IMR-90 (cell line): ENCODE results near the gene MICALL2. TPM values are rescaled to one million over a fixed set of nuclear protein-coding genes. Genes with fewer than 3 reads are reported as not detected.

Source experiments
- ATAC-seq: fragments of 200-7000 bp; cut with Tn5 transposase; 2 replicates; pipeline ENCODE4 v1.9.1; 2020; ENCODE audit warnings: low read depth, mild to moderate bottlenecking, moderate library complexity
- BruUV-seq: library from RNA; stranded (reverse); fragments of 400-500 nt; replicated peaks from 2 replicates; lab custom pipeline; 2021; lab: Mats Ljungman, UMichigan
- CTCF ChIA-PET: fragments of 300-600 bp; formaldehyde crosslinking; extraction: SDS; loops from one replicate; lab custom pipeline; 2021; ENCODE audit warnings: antibody characterized with exemption; lab: Yijun Ruan, JAX
- POLR2A ChIA-PET: fragments of 300-600 bp; sonication (Branson Sonifier 250); formaldehyde crosslinking; loops from one replicate; lab custom pipeline; 2022; ENCODE audit warnings: antibody characterized with exemption; ENCODE audit not compliant: unreplicated experiment; lab: Charles Lee
- DNase-seq: peaks from one replicate; pipeline ENCODE4 v3.0.0; 2013
- H2AFZ ChIP-seq: replicated peaks from 2 replicates; pipeline ENCODE3; 2013; ENCODE audit warnings: low read length, mild to moderate bottlenecking; ENCODE audit not compliant: poor library complexity
- H2AK5ac ChIP-seq: 2 replicates; pipeline ENCODE4 v1.6.1; 2013; ENCODE audit warnings: low read depth, low read length, inconsistent platforms
- H2AK9ac ChIP-seq: replicated peaks from 2 replicates; pipeline ENCODE3; 2013; ENCODE audit warnings: mild to moderate bottlenecking, low read depth, low read length, moderate library complexity; ENCODE audit not compliant: poor library complexity
- H2BK120ac ChIP-seq: 2 replicates; pipeline ENCODE4 v1.6.1; 2013; ENCODE audit warnings: low read depth, low read length, inconsistent platforms
- H2BK15ac ChIP-seq: 3 replicates; pipeline ENCODE4 v1.6.1; 2013; ENCODE audit warnings: low read depth, low read length, inconsistent platforms
- H2BK20ac ChIP-seq: 2 replicates; pipeline ENCODE4 v1.6.1; 2013; ENCODE audit warnings: low read depth, mild to moderate bottlenecking, inconsistent platforms, low read length, moderate library complexity
- H2BK5ac ChIP-seq: 2 replicates; pipeline ENCODE4 v1.6.1; 2013; ENCODE audit warnings: mild to moderate bottlenecking, low read depth, low read length, inconsistent platforms; ENCODE audit not compliant: poor library complexity, severe bottlenecking
- H3K14ac ChIP-seq: replicated peaks from 2 replicates; pipeline ENCODE4 v1.6.1; 2013; ENCODE audit warnings: low read depth, low read length, inconsistent platforms
- H3K18ac ChIP-seq: 2 replicates; pipeline ENCODE4 v1.6.1; 2013; ENCODE audit warnings: low read depth, low read length, control low read depth
- H3K23ac ChIP-seq: 2 replicates; pipeline ENCODE4 v1.6.1; 2013; ENCODE audit warnings: low read depth, low read length, inconsistent platforms
- H3K27ac ChIP-seq: 2 replicates; pipeline ENCODE4 v1.5.1; 2013; ENCODE audit warnings: mild to moderate bottlenecking, control low read depth, low read length; ENCODE audit not compliant: insufficient read depth
- H3K27me3 ChIP-seq: 2 replicates; pipeline ENCODE4 v1.6.1; 2013; ENCODE audit warnings: low read length; ENCODE audit not compliant: control insufficient read depth, insufficient read depth
- H3K36me3 ChIP-seq: 2 replicates; pipeline ENCODE4 v1.6.1; 2013; ENCODE audit warnings: low read length, mixed read lengths; ENCODE audit not compliant: control insufficient read depth, insufficient read depth
- H3K4ac ChIP-seq: 2 replicates; pipeline ENCODE4 v1.6.1; 2013; ENCODE audit warnings: low read depth, low read length, inconsistent platforms
- H3K4me1 ChIP-seq: 2 replicates; pipeline ENCODE4 v1.6.1; 2013; ENCODE audit warnings: low read length, mixed read lengths; ENCODE audit not compliant: control insufficient read depth, insufficient read depth
- H3K4me2 ChIP-seq: 2 replicates; pipeline ENCODE4 v1.6.1; 2013; ENCODE audit warnings: low read depth, mild to moderate bottlenecking, control low read depth, low read length, moderate library complexity
- H3K4me3 ChIP-seq: 2 replicates; pipeline ENCODE4 v1.5.1; 2013; ENCODE audit warnings: low read depth, mild to moderate bottlenecking, control low read depth, low read length, moderate library complexity; ENCODE audit not compliant: insufficient read depth
- H3K56ac ChIP-seq: 2 replicates; pipeline ENCODE4 v1.6.1; 2013; ENCODE audit warnings: low read length, inconsistent platforms; ENCODE audit not compliant: insufficient read depth; ENCODE audit errors: extremely low read depth
- H3K79me1 ChIP-seq, 2 experiments: 2 replicates each; pipeline ENCODE4 v1.6.1; 2013; ENCODE audit warnings: low read length in 2 of 2, inconsistent platforms in 1 of 2, low read depth in 1 of 2
- H3K9ac ChIP-seq: 2 replicates; pipeline ENCODE4 v1.6.1; 2013; ENCODE audit warnings: low read depth, low read length, control low read depth
- H3K9me1 ChIP-seq: 2 replicates; pipeline ENCODE4 v1.6.1; 2013; ENCODE audit warnings: low read length, inconsistent platforms; ENCODE audit not compliant: insufficient read depth
- H3K9me3 ChIP-seq: 2 replicates; pipeline ENCODE4 v1.6.1; 2013; ENCODE audit warnings: low read length; ENCODE audit not compliant: control insufficient read depth, insufficient read depth
- H4K20me1 ChIP-seq: 2 replicates; pipeline ENCODE4 v1.6.1; 2013; ENCODE audit warnings: low read length, inconsistent platforms; ENCODE audit not compliant: insufficient read depth
- H4K5ac ChIP-seq: 2 replicates; pipeline ENCODE4 v1.6.1; 2013; ENCODE audit warnings: mild to moderate bottlenecking, low read depth, low read length, control low read depth
- H4K8ac ChIP-seq, 2 experiments: 2 replicates each; pipeline ENCODE4 v1.6.1; 2013; ENCODE audit warnings: low read depth in 2 of 2, low read length in 2 of 2, control low read depth in 1 of 2, inconsistent platforms in 1 of 2
- H4K91ac ChIP-seq: 2 replicates; pipeline ENCODE4 v1.6.1; 2013; ENCODE audit warnings: low read depth, low read length, inconsistent platforms; ENCODE audit not compliant: insufficient read depth
- BHLHE40 ChIP-seq: fragments of 150-350 bp; IDR thresholded peaks from 2 replicates; pipeline ENCODE4 v1.6.1; 2016; ENCODE audit warnings: mild to moderate bottlenecking, low read depth, low read length
- CHD1 ChIP-seq: IDR thresholded peaks from 2 replicates; pipeline ENCODE4 v1.6.1; 2012; ENCODE audit warnings: low read depth, low read length, improper control_type of control experiment
- CTCF ChIP-seq: conservative IDR thresholded peaks from 2 replicates; pipeline ENCODE4 v1.5.1; 2012; ENCODE audit warnings: mild to moderate bottlenecking, low read depth, low read length, improper control_type of control experiment
- MAZ ChIP-seq: IDR thresholded peaks from 2 replicates; pipeline ENCODE4 v1.6.1; 2012; ENCODE audit warnings: low read depth, mild to moderate bottlenecking, low read length, improper control_type of control experiment, moderate library complexity, borderline replicate concordance
- RAD21 ChIP-seq: IDR thresholded peaks from 2 replicates; pipeline ENCODE4 v1.6.1; 2012; ENCODE audit warnings: low read length, improper control_type of control experiment
- RFX5 ChIP-seq: IDR thresholded peaks from 2 replicates; pipeline ENCODE4 v1.8.0; 2012; ENCODE audit warnings: low read depth, mild to moderate bottlenecking, low read length, moderate library complexity
- SMC3 ChIP-seq: fragments of 150-350 bp; IDR thresholded peaks from 2 replicates; pipeline ENCODE4 v1.6.1; 2016; ENCODE audit warnings: low read depth, mild to moderate bottlenecking, antibody characterized with exemption, low read length, moderate library complexity
- WGBS, 2 experiments: methylation state at CpG; one replicate each; pipeline versions ENCODE4 v1.1.5 to v1.1.7; 2013; ENCODE audit warnings: missing lambda C conversion rate in 2 of 2; ENCODE audit not compliant: insufficient read length in 1 of 2; ENCODE audit errors: extremely low coverage in 2 of 2; 5-methylcytosine and 5-hydroxymethylcytosine counted together
- dilution Hi-C: fragments of 300-500 bp; cut with HindIII; formaldehyde crosslinking; loops from one replicate; pipeline ENCODE4 v1.14.3; 2018; ENCODE audit warnings: low sequenced_read_pairs; ENCODE audit not compliant: unreplicated experiment
- in situ Hi-C: fragments of 300-500 bp; cut with MboI; formaldehyde crosslinking; loops from 3 replicates; pipeline ENCODE4 v1.14.3; 2019; ENCODE audit warnings: low sequenced_read_pairs, inconsistent platforms, mixed read lengths
- intact Hi-C: fragments of 100-400 bp; cut with micrococcal nuclease; formaldehyde crosslinking; loops from 2 replicates; pipeline ENCODE4 v1.10.0; 2022
- polyA plus RNA-seq, 3 experiments: library from polyadenylated mRNA; depleted of rRNA; stranded (reverse); fragments of >200 nt; gene quantifications; 2 replicates each; pipeline ENCODE4 v1.2.3, GENCODE V29; 2012; ENCODE audit warnings: low replicate concordance in 1 of 3
- total RNA-seq: library from RNA; depleted of rRNA; stranded (reverse); fragments of >200 nt; gene quantifications from 2 replicates; pipeline ENCODE4 v1.2.3, GENCODE V29; 2012
- TF ChIP-seq, protein P1 (sequence below): fragments of 150-350 bp; IDR thresholded peaks from 2 replicates; pipeline ENCODE4 v1.6.1; 2017; ENCODE audit warnings: mild to moderate bottlenecking, antibody characterized with exemption, low read length, low read depth

MICALL2 gene
- total and polyA plus RNA-seq, 2 of the 4 experiments (the other 2 are of a cell fraction): 6.6 to 34.1 TPM

- H2BK15ac ChIP-seq: no peak overlapping the region
- no peak overlapping the region for H2AK9ac ChIP-seq
- H3K36me3 ChIP-seq: no peaks in the 10 kb centered on the region
- no peaks in the 10 kb centered on the region; the same call in 1 of the 2 replicates for H4K20me1 ChIP-seq
- H2BK5ac ChIP-seq: no peak overlapping the region
- no peak overlapping the region for H3K18ac ChIP-seq
- no peaks in the 10 kb centered on the region for H3K79me1 ChIP-seq
- 9% methylated on average over 41 of the region's 65 CpGs; no CpG with 5 or more reads in 1 of the 2 experiments for WGBS, 2 experiments
- H2BK20ac ChIP-seq: no peak overlapping the region
- peaks cover 35% of the 10 kb centered on the region for H3K27me3 ChIP-seq
- H3K14ac ChIP-seq: no peak overlapping the region
- peak; percentile 33; the same call in 1 of the 2 replicates for TF ChIP-seq BHLHE40
- TF ChIP-seq RFX5: no peak
- peak; percentile 58 for TF ChIP-seq SMC3
- no peak for TF ChIP-seq CHD1
- TF ChIP-seq, protein P1, sequence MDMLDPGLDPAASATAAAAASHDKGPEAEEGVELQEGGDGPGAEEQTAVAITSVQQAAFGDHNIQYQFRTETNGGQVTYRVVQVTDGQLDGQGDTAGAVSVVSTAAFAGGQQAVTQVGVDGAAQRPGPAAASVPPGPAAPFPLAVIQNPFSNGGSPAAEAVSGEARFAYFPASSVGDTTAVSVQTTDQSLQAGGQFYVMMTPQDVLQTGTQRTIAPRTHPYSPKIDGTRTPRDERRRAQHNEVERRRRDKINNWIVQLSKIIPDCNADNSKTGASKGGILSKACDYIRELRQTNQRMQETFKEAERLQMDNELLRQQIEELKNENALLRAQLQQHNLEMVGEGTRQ: peak; percentile 42
- TF ChIP-seq CTCF: peak; percentile 82
- TF ChIP-seq RAD21: peak; percentile 75
- peak; percentile 84 for TF ChIP-seq MAZ
- ChIA-PET CTCF (interaction anchor here (0.6 to 1.0 kb wide), 2 partner anchors 62 to 940 kb away, joined by 3 read pairs; no protein-coding TSS in a partner anchor), POLR2A (no interaction called here)
- H3K27ac ChIP-seq: no peak overlapping the region
- in situ Hi-C loops: no loop called here
- no peak overlapping the region for H2AK5ac ChIP-seq
- H3K4me2 ChIP-seq: peak overlapping the region; percentile 68
- H3K4ac ChIP-seq: no peak overlapping the region
- no peaks in the 10 kb centered on the region for H3K4me1 ChIP-seq
- H2AFZ ChIP-seq: peak overlapping the region; percentile 85
- H3K56ac ChIP-seq: no peak overlapping the region
- no peak overlapping the region for H3K9ac ChIP-seq
- no TSS peak for BruUV-seq
- no peaks in the 10 kb centered on the region for H3K9me3 ChIP-seq
- H4K5ac ChIP-seq: no peak overlapping the region
- peak; percentile 99 for ATAC-seq
- intact Hi-C loops: loop anchor here (5.0 to 10.0 kb wide), 2 partner anchors 188 to 220 kb away; no protein-coding TSS in a partner anchor
- no peak overlapping the region for H2BK120ac ChIP-seq
- dilution Hi-C loops: no loop called here
- H3K9me1 ChIP-seq: peaks cover 3% of the 10 kb centered on the region
- peak; percentile 71 for DNase-seq
- no peak overlapping the region for H3K23ac ChIP-seq
- no peak overlapping the region for H4K8ac ChIP-seq
- H3K4me3 ChIP-seq: no peak overlapping the region
- H4K91ac ChIP-seq: no peak overlapping the region
Measured at GRCh38 chr7:1412322-1413261, 46.7 kb downstream of the MICALL2 start.
